ENCODE results near the gene POLE3.

DNA sequence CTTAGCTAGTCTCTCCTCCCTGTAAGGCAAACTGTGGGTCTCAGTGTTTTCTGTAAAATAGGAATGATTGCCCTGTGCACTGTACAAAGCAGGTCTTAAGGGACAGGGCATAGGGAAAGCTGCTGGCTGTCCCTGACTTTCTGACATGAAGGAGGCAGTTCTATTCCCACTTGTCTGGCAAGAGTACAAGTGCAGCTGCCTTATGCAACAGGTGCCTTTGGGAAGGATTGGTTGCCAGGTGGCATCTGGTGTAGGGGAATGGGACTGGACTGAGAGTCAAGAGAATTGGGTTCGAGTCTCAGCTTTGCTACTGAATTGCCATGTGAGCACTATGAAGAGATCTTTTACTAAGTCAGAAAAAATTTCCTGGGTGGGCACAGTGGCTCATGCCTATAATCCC lies 51.1 kb downstream of the POLE3 start:
- TF ChIP-seq EZH2 (IDR thresholded peaks at IDR 0.05; ENCODE audit: insufficient read depth, poor library complexity, severe bottlenecking) (no peak), EZH2phosphoT487 (IDR thresholded peaks at IDR 0.05; ENCODE audit: insufficient read depth, low read depth) (no peak)
